Testis (tissue), 2 donors: ENCODE measurements around the gene PTPRU.

Experiments
- POLR2A ChIP-seq: fragments of 450-650 bp; IDR thresholded peaks from one replicate; pipeline ENCODE4 v1.6.1; 2017; ENCODE audit warnings: antibody characterized with exemption, mild to moderate bottlenecking, moderate library complexity
- TF ChIP-seq, protein P1 (sequence below), 3 experiments: fragments of 450-650 bp in 2 of 3; fragments of 200-600 bp in 1 of 3; sonication (generic) in 1 of 3; IDR thresholded peaks; one replicate each; pipeline ENCODE4 v1.5.1; 2016 to 2019; ENCODE audit warnings: antibody characterized with exemption in 3 of 3, mild to moderate bottlenecking in 2 of 3, moderate library complexity in 1 of 3

DNA sequence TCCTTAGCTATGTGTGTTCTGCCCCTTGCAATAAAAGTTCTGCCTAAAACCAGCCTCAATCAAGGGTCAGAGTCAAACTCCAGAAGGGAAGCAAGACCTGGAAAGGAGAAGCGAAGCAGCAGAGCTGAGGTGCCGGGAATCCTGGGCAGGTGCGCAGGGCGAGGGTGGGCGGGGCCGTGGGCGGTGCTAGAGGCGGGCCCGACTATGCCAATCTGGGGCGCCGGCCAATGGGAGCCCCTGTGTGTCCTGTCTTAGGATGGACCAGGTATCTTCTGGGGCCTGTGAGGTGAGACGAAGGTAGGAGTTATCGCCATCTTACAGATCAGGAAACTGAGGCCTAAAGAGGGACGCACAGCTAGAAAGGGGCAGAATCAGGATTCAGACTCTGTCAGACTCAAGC, 120.3 kb downstream of the PTPRU start:
- TF ChIP-seq POLR2A, result no peak
- TF ChIP-seq, protein P1, sequence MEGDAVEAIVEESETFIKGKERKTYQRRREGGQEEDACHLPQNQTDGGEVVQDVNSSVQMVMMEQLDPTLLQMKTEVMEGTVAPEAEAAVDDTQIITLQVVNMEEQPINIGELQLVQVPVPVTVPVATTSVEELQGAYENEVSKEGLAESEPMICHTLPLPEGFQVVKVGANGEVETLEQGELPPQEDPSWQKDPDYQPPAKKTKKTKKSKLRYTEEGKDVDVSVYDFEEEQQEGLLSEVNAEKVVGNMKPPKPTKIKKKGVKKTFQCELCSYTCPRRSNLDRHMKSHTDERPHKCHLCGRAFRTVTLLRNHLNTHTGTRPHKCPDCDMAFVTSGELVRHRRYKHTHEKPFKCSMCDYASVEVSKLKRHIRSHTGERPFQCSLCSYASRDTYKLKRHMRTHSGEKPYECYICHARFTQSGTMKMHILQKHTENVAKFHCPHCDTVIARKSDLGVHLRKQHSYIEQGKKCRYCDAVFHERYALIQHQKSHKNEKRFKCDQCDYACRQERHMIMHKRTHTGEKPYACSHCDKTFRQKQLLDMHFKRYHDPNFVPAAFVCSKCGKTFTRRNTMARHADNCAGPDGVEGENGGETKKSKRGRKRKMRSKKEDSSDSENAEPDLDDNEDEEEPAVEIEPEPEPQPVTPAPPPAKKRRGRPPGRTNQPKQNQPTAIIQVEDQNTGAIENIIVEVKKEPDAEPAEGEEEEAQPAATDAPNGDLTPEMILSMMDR (IDR thresholded peaks at IDR 0.05), result no peak
